KMS-11 (cell line): ENCODE measurements around the gene S1PR2.

Experiments
- H2AFZ ChIP-seq: fragments of 200-600 bp; sonication (generic); 2 replicates; pipeline ENCODE4 v1.6.1; 2016; ENCODE audit warnings: antibody characterized with exemption, mixed run types, low read depth
- H3K27ac ChIP-seq: fragments of 200-600 bp; sonication (generic); 2 replicates; pipeline ENCODE4 v1.6.1; 2016; ENCODE audit warnings: mild to moderate bottlenecking, mixed run types
- H3K27me3 ChIP-seq: fragments of 200-600 bp; sonication (generic); 2 replicates; pipeline ENCODE4 v1.6.1; 2017; ENCODE audit warnings: mild to moderate bottlenecking, low read depth, mixed run types, moderate library complexity; ENCODE audit not compliant: insufficient read depth
- H3K36me3 ChIP-seq: fragments of 200-600 bp; sonication (generic); 2 replicates; pipeline ENCODE4 v1.6.1; 2017; ENCODE audit warnings: mild to moderate bottlenecking, mixed run types; ENCODE audit not compliant: insufficient read depth
- H3K4me1 ChIP-seq: fragments of 200-600 bp; sonication (generic); 2 replicates; pipeline ENCODE4 v1.6.1; 2016; ENCODE audit warnings: mild to moderate bottlenecking, low read depth, mixed run types; ENCODE audit not compliant: poor library complexity, severe bottlenecking
- H3K4me2 ChIP-seq: fragments of 200-600 bp; sonication (generic); 2 replicates; pipeline ENCODE4 v1.7.0; 2016; ENCODE audit warnings: mild to moderate bottlenecking, mixed run types
- H3K4me3 ChIP-seq: fragments of 200-600 bp; sonication (generic); IDR thresholded peaks from 2 replicates; pipeline ENCODE4 v1.6.1; 2017; ENCODE audit warnings: low read depth, low read length, mixed read lengths; ENCODE audit not compliant: insufficient read depth
- H3K79me2 ChIP-seq: fragments of 200-600 bp; sonication (generic); 2 replicates; pipeline ENCODE4 v1.6.1; 2016; ENCODE audit warnings: low read depth, mixed run types; ENCODE audit not compliant: insufficient read depth
- H3K9ac ChIP-seq: fragments of 200-600 bp; sonication (generic); 2 replicates; pipeline ENCODE4 v1.6.1; 2016; ENCODE audit warnings: mild to moderate bottlenecking, mixed run types
- H4K20me1 ChIP-seq: fragments of 200-600 bp; sonication (generic); 2 replicates; pipeline ENCODE4 v1.6.1; 2016; ENCODE audit warnings: mild to moderate bottlenecking, mixed run types; ENCODE audit not compliant: insufficient read depth
- CTCF ChIP-seq: fragments of 200-600 bp; sonication (generic); conservative IDR thresholded peaks from 2 replicates; pipeline ENCODE4 v1.6.1; 2017; ENCODE audit warnings: low read depth, mild to moderate bottlenecking, antibody characterized with exemption, low read length, moderate library complexity, mixed read lengths

The S1PR2 gene

DNA sequence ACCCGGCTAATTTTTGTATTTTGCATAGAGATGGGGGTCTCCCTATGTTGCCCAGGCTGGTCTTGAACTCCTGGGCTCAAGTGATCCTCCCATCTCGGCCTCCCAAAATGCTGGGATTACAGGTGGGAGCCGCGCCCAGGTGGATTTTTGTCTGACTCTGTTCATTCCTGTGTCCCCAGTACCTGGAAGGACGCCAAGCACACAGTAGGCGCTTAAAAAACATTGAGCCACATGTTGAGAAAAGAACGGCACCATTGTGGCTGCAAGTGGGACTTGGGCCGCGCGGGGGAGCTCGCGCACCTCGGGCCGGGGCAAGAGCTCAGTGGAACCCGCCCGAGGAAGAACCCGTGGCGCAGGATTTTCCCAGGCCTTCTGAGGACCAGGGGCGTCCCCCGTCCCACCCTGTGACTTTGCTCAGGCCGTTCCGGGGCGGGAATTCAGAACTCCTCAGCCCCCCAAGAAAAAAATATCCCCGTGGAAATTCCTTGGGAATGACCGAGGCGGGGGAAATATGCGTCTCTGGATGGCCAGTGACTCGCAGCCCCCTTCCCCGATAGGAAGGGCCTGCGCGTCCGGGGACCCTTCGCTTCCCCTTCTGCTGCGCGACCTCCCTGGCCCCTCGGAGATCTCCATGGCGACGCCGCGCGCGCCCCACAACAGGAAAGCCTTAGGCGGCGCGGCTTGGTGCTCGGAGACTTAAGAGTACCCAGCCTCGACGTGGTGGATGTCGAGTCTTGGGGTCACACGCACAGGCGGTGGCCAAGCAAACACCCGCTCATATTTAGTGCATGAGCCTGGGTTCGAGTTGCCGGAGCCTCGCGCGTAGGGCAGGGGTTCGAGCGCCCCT is 38.4 kb upstream of the S1PR2 start:
- peak; percentile 78 for TF ChIP-seq CTCF
- H2AFZ ChIP-seq, result peak overlapping the region; percentile 78

DNA sequence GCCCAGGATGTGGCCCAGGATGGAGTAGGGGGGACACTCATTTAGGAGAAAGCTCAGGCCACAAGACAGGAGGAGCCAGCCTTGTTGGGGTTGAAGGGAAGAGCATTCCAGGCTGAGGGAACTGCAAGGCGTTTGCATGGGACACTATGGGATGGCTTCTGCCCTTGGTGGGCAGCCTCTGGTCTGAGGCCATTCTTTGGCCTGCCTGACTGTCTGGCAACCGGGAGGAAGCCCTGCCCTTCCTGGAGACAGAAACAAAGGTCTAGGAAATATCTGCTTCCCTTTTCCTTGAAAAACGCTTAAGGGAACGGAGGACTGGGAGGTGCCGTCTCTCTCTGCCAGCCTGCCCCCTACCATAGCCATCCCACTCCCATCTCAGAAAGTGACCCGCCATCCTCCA is 36.9 kb upstream of the S1PR2 start:
- Histone ChIP-seq H3K27me3 (no peaks in the 10 kb centered on the region), H2AFZ (no peak overlapping the region), H3K27ac (no peak overlapping the region), H3K79me2 (no peaks in the 10 kb centered on the region; the same call in 1 of the 2 replicates), H3K4me3 (no peak overlapping the region), H3K36me3 (no peaks in the 10 kb centered on the region), H4K20me1 (no peaks in the 10 kb centered on the region), H3K4me2 (no peak overlapping the region), H3K9ac (no peak overlapping the region), H3K4me1 (peaks cover 21% of the 10 kb centered on the region)
- no peak for TF ChIP-seq CTCF

More for the DNA sequence above, 38.4 kb upstream of the S1PR2 start:
- Histone ChIP-seq H3K9ac (peak overlapping the region; percentile 64; the same call in 1 of the 2 replicates), H4K20me1 (no peaks in the 10 kb centered on the region), H3K79me2 (no peaks in the 10 kb centered on the region; the same call in 1 of the 2 replicates), H3K4me2 (peak overlapping the region; percentile 67), H3K4me1 (peaks cover 24% of the 10 kb centered on the region), H3K4me3 (no peak overlapping the region), H3K36me3 (no peaks in the 10 kb centered on the region), H3K27ac (peak overlapping the region; percentile 58), H3K27me3 (no peaks in the 10 kb centered on the region)

DNA sequence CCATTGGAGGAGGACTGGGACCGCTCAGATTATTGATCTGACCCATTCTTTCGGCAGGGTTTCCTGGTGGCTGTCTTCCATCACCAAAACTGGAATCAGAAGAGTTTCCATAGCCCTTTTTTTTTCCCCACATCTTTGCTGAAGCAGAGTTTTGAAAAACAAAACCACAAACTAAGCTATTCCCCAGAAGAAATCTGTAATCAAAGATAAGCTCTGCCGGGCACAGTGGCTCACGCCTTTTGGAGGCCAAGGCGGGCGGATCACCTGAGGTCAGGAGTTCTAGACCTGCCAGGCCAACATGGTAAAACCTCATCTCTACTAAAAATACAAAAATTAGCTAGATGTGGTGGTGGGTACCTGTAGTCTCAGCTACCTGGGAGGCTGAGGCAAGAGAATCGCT is 35.6 kb upstream of the S1PR2 start:
- Histone ChIP-seq H3K4me2 (no peak overlapping the region), H3K4me1 (peaks cover 14% of the 10 kb centered on the region), H3K36me3 (no peaks in the 10 kb centered on the region), H3K27ac (no peak overlapping the region), H3K4me3 (no peak overlapping the region), H3K9ac (no peak overlapping the region), H4K20me1 (no peaks in the 10 kb centered on the region), H3K79me2 (no peaks in the 10 kb centered on the region; the same call in 1 of the 2 replicates), H3K27me3 (no peaks in the 10 kb centered on the region), H2AFZ (no peak overlapping the region)
- no peak for TF ChIP-seq CTCF

GRCh38 chr19:10262771-10263170 is 31.6 kb upstream of the S1PR2 start:
- TF ChIP-seq CTCF, result no peak
- no peak overlapping the region for H3K9ac ChIP-seq
- H3K4me2 ChIP-seq, result no peak overlapping the region

More at GRCh38 chr19:10262771-10263170, 31.6 kb upstream of the S1PR2 start:
- Histone ChIP-seq H3K4me1 (peaks cover 11% of the 10 kb centered on the region), H3K36me3 (no peaks in the 10 kb centered on the region), H2AFZ (no peak overlapping the region), H3K79me2 (no peaks in the 10 kb centered on the region), H3K4me3 (no peak overlapping the region), H3K27me3 (no peaks in the 10 kb centered on the region), H3K27ac (no peak overlapping the region), H4K20me1 (no peaks in the 10 kb centered on the region)
